Esophagus muscularis mucosa (tissue), 3 donors: Measurements from ENCODE around the gene KLK14.

Experiments
- CTCF ChIP-seq, 3 experiments: fragments of 200-600 bp in 2 of 3; fragments of 450-650 bp in 1 of 3; sonication (generic) in 2 of 3; IDR thresholded peaks; one replicate each; pipeline ENCODE4 v1.5.1; 2017 to 2019; ENCODE audit warnings: antibody characterized with exemption in 3 of 3, mild to moderate bottlenecking in 2 of 3, moderate library complexity in 1 of 3
- POLR2AphosphoS5 ChIP-seq, 2 donors: sonication (generic); formaldehyde crosslinking; IDR thresholded peaks; one replicate each; pipeline ENCODE4 v1.6.1; 2017; ENCODE audit warnings: antibody characterized with exemption in 2 of 2

- no peak for TF ChIP-seq CTCF (IDR thresholded peaks at IDR 0.05)
- no peak for TF ChIP-seq POLR2AphosphoS5 (IDR thresholded peaks at IDR 0.05)
These were observed 42.9 kb upstream of the KLK14 start for GRCh38 chr19:51125421-51126075.
